HepG2 (cell line): Measurements from ENCODE around the gene C1orf94. TPM values are rescaled to one million over a fixed set of nuclear protein-coding genes. Genes with fewer than 3 reads are reported as not detected.

Experiments used
- ATAC-seq: fragments of 200-7000 bp; cut with Tn5 transposase; 3 replicates; pipeline ENCODE4 v1.9.1; 2020; ENCODE audit warnings: mild to moderate bottlenecking, moderate library complexity
- BruUV-seq: library from RNA; stranded (reverse); fragments of 400-500 nt; replicated peaks from 2 replicates; lab custom pipeline; 2021; lab: Mats Ljungman, UMichigan
- CTCF ChIA-PET: fragments of 300-600 bp; formaldehyde crosslinking; extraction: SDS; loops from one replicate; lab custom pipeline; 2021; ENCODE audit warnings: low total read pairs, inconsistent platforms, low intra/inter-chr PET ratio; lab: Yijun Ruan, JAX
- POLR2A ChIA-PET: fragments of 350-600 bp; sonication (Branson Sonifier 250); formaldehyde crosslinking; loops from one replicate; lab custom pipeline; 2020; ENCODE audit warnings: antibody characterized with exemption, inconsistent platforms; lab: Yijun Ruan, JAX
- DNase-seq: peaks from one replicate; pipeline ENCODE4 v3.0.0-alpha.2; 2015; ENCODE audit warnings: low spot score
- FAIRE-seq: peaks from 3 replicates; lab custom pipeline; 2011; peaks lifted over from hg19 to GRCh38; lab: Jason Lieb, UNC
- H2AFZ ChIP-seq: one replicate; pipeline ENCODE4 v1.6.1; 2011; ENCODE audit warnings: low read length, inconsistent platforms
- H3K27ac ChIP-seq: fragments of 300-600 bp; 3 replicates; pipeline ENCODE4 v1.8.0; 2011; ENCODE audit warnings: mixed run types, mild to moderate bottlenecking, mixed read lengths, low read length, inconsistent platforms; ENCODE audit not compliant: insufficient read depth; ENCODE audit errors: extremely low read length
- H3K27me3 ChIP-seq, 2 experiments: fragments of 200-600 bp in 1 of 2; 2 replicates in 1 of 2; 3 replicates in 1 of 2; pipeline versions ENCODE4 v1.6.0 to v1.8.0; 2011; ENCODE audit warnings: low read length in 2 of 2, mild to moderate bottlenecking in 2 of 2, moderate library complexity in 2 of 2, inconsistent platforms in 1 of 2; ENCODE audit not compliant: insufficient read depth in 2 of 2, control insufficient read depth in 1 of 2
- H3K36me3 ChIP-seq, 2 experiments: fragments of 200-600 bp in 1 of 2; replicated peaks in 1 of 2; 2 replicates in 1 of 2; 3 replicates in 1 of 2; pipeline versions ENCODE4 v1.5.1 to v1.8.0; 2011; ENCODE audit warnings: low read length in 2 of 2, inconsistent platforms in 1 of 2; ENCODE audit not compliant: insufficient read depth in 2 of 2, control insufficient read depth in 1 of 2
- H3K4me1 ChIP-seq: 2 replicates; pipeline ENCODE4 v1.5.1; 2012; ENCODE audit warnings: low read length, inconsistent platforms; ENCODE audit not compliant: insufficient read depth
- H3K4me2 ChIP-seq: 2 replicates; pipeline ENCODE4 v1.6.0; 2011; ENCODE audit warnings: low read depth, low read length, inconsistent platforms
- H3K4me3 ChIP-seq, 3 experiments: fragments of 200-600 bp in 1 of 3; sonication (generic), shearing (Covaris generic) in 1 of 3; replicated peaks in 1 of 3; 2 replicates each; pipeline ENCODE4 v1.5.1; 2011 to 2016; ENCODE audit warnings: low read length in 3 of 3, inconsistent platforms in 2 of 3, low read depth in 2 of 3, mild to moderate bottlenecking in 2 of 3, control low read depth in 1 of 3, mixed read lengths in 1 of 3; ENCODE audit not compliant: insufficient read depth in 1 of 3
- H3K79me2 ChIP-seq: one replicate; pipeline ENCODE4 v1.6.1; 2011; ENCODE audit warnings: low read length, inconsistent platforms; ENCODE audit not compliant: insufficient read depth
- H3K9ac ChIP-seq: 2 replicates; pipeline ENCODE4 v1.6.0; 2011; ENCODE audit warnings: mild to moderate bottlenecking, low read depth, low read length, inconsistent platforms; ENCODE audit not compliant: insufficient read depth
- H3K9me3 ChIP-seq: 2 replicates; pipeline ENCODE4 v1.5.1; 2012; ENCODE audit warnings: mild to moderate bottlenecking, low read length
- H4K20me1 ChIP-seq: 2 replicates; pipeline ENCODE4 v1.6.0; 2011; ENCODE audit warnings: inconsistent platforms, mild to moderate bottlenecking, low read length, moderate library complexity; ENCODE audit not compliant: insufficient read depth
- DMAP1 ChIP-seq: IDR thresholded peaks from 2 replicates; pipeline ENCODE4 v1.6.1; 2016
- MAFG ChIP-seq: sonication (generic); formaldehyde crosslinking; IDR thresholded peaks from 2 replicates; pipeline ENCODE4 v1.5.1; 2020; ENCODE audit warnings: mild to moderate bottlenecking, missing genetic modification reagents
- POLR2AphosphoS2 ChIP-seq: IDR thresholded peaks from 2 replicates; pipeline ENCODE4 v1.6.1; 2011; ENCODE audit warnings: low read depth, low read length, improper control_type of control experiment
- PREB ChIP-seq: sonication (generic); formaldehyde crosslinking; IDR thresholded peaks from 2 replicates; pipeline ENCODE4 v1.4.0; 2020; ENCODE audit warnings: missing genetic modification reagents
- YEATS4 ChIP-seq: sonication (generic); formaldehyde crosslinking; IDR thresholded peaks from 2 replicates; pipeline ENCODE4 v1.4.0; 2020; ENCODE audit warnings: missing genetic modification reagents, borderline replicate concordance
- ZFP62 ChIP-seq: sonication (generic); formaldehyde crosslinking; IDR thresholded peaks from 2 replicates; pipeline ENCODE4 v1.4.0; 2020; ENCODE audit warnings: missing genetic modification reagents
- ZNF468 ChIP-seq: sonication (generic); formaldehyde crosslinking; IDR thresholded peaks from 2 replicates; pipeline ENCODE4 v1.8.0; 2022; ENCODE audit warnings: mild to moderate bottlenecking, moderate library complexity, missing genetic modification reagents
- WGBS: methylation state at CpG from one replicate; pipeline ENCODE4 v1.1.6; 2017; ENCODE audit warnings: low lambda C conversion rate; 5-methylcytosine and 5-hydroxymethylcytosine counted together
- in situ Hi-C: cut with HindIII; loops from 2 replicates; pipeline ENCODE4 v1.10.0; 2017; ENCODE audit warnings: low pct_unique_long_range_greater_than_20kb; ENCODE audit not compliant: extremely low pct_ligation_motif_present
- intact Hi-C: fragments of 100-400 bp; cut with micrococcal nuclease; formaldehyde crosslinking; loops from one replicate; pipeline ENCODE4 v1.10.0; 2022; ENCODE audit not compliant: unreplicated experiment
- polyA plus RNA-seq, 8 experiments: library from polyadenylated mRNA; depleted of rRNA in 3 of 8; stranded (reverse) in 7 of 8; unstranded in 1 of 8; fragments of >200 nt; fragmentation: Illumina TruSeq in 4 of 8; extraction: Trizol in 4 of 8; gene quantifications; 2 replicates each; pipeline versions ENCODE4 v1.2.1 to v1.2.3, GENCODE V29; 2011 to 2016; ENCODE audit warnings: low read depth in 4 of 8, missing spikeins in 1 of 8, mixed read lengths in 1 of 8; ENCODE audit not compliant: insufficient read depth in 1 of 8
- total RNA-seq, 5 experiments: library from RNA; depleted of rRNA; stranded (reverse); fragments of >200 nt; fragmentation: Illumina TruSeq; extraction: Trizol; gene quantifications; 2 replicates each; pipeline ENCODE4 v1.2.3, GENCODE V29; 2016; ENCODE audit warnings: low read depth in 1 of 5
- TF ChIP-seq, protein P1 (sequence below): sonication (generic); formaldehyde crosslinking; IDR thresholded peaks from 2 replicates; pipeline ENCODE4 v1.8.1; 2023; ENCODE audit warnings: mild to moderate bottlenecking, missing genetic modification reagents

The C1orf94 gene
- total and polyA plus RNA-seq, 2 of the 13 experiments (the other 11 are each of a cell fraction or from before 2014, with no cell fraction given): not detected

DNA sequence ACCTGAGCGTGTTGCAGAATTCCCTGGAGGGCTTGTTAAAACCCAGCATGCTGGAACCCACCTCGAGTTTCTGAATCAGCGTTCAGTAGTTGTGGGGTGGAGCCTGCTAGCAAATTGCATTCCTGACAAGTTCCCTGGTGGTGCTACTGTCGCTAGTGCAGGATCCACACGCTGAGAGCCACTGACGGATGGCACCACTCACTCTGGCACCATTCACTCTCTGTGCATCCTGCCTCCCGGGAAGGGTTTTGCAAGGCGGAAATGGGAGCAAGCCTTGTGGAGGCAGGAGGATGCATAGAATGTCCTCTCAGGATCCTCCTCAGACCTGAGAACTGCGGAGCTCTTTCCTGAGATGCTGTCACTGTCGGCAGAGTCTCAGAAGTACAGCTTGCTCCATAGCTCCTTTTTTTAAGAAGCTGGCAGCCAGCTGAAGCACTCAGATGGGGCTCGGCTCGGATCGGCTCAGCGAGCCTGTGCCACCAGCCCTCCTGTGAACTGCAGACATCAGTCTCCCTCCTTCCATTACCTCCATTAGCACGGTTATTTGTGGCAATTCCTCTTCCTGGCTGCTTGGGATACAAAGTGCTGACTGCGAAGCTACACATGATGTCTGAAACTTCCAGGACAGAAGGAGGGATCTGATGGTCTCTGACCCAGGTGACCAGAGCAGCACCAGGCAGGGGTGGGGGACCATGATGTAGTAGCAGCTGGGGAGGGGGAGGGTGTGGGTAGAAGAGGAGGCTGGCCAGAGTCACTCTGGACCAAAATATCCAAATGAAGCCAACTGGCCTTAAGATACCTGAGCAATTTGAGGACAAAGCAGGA is 89.6 kb downstream of the C1orf94 start:
- Histone ChIP-seq H3K27ac (no peak overlapping the region), H3K79me2 (no peaks in the 10 kb centered on the region), H3K4me1 (no peaks in the 10 kb centered on the region), H3K27me3 (peaks cover 0 to 5% of the 10 kb centered on the region in 2 experiments; a peak in 1 of 5 replicates), H3K4me3 (no peak overlapping the region), H3K4me2 (no peak overlapping the region), H3K9ac (no peak overlapping the region), H3K36me3 (no peaks in the 10 kb centered on the region), H4K20me1 (no peaks in the 10 kb centered on the region), H2AFZ (no peak overlapping the region), H3K9me3 (0 out of 2 replicates have a peak, but pooled peaks cover 4% of the 10 kb centered on the region)
- whole genome bisulfite sequencing: 5% methylated on average over 9 of the region's 16 CpGs
- no peak for TF ChIP-seq DMAP1 (CRISPR knock-in tag)
- no peak for TF ChIP-seq ZNF468 (CRISPR knock-in tag)
- TF ChIP-seq, protein P1, sequence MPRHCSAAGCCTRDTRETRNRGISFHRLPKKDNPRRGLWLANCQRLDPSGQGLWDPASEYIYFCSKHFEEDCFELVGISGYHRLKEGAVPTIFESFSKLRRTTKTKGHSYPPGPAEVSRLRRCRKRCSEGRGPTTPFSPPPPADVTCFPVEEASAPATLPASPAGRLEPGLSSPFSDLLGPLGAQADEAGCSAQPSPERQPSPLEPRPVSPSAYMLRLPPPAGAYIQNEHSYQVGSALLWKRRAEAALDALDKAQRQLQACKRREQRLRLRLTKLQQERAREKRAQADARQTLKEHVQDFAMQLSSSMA (CRISPR knock-in tag): no peak
- TF ChIP-seq MAFG (CRISPR knock-in tag): no peak
- no peak for TF ChIP-seq PREB
- no peak for TF ChIP-seq ZFP62
- TF ChIP-seq YEATS4 (CRISPR knock-in tag): no peak
- TF ChIP-seq POLR2AphosphoS2: no peak
- in situ Hi-C loops (no loop called here), intact Hi-C loops (no loop called here)
- ChIA-PET CTCF (no interaction called here), POLR2A (no interaction called here)
- ATAC-seq (no peak), DNase-seq (no peak), FAIRE-seq (no peak)
- no TSS peak for BruUV-seq
